Prostate gland (tissue), 2 donors: ENCODE measurements around the gene ADAP1. TPM values are rescaled to one million over a fixed set of nuclear protein-coding genes. Genes with fewer than 3 reads are reported as not detected.
"Not testable (repeated sequence)": the region's sequence is repeated elsewhere in the genome, so short reads cannot be mapped to it uniquely, and the experiment has no call there.

Experiments
- DNase-seq: peaks from one replicate; pipeline ENCODE4 v3.0.0-alpha.2; 2019; ENCODE audit warnings: low spot score
- H3K27ac ChIP-seq, 2 donors: fragments of 200-600 bp; sonication (generic); 2 replicates each; pipeline ENCODE4 v1.5.1; 2017 to 2019
- H3K27me3 ChIP-seq: fragments of 200-600 bp; sonication (generic); replicated peaks from 2 replicates; pipeline ENCODE4 v1.5.1; 2019; ENCODE audit not compliant: insufficient read depth
- H3K36me3 ChIP-seq, 2 donors: fragments of 200-600 bp; sonication (generic); 1 replicate in 1 of 2; 2 replicates in 1 of 2; pipeline versions ENCODE4 v1.5.1 to v1.8.1; 2017 to 2019
- H3K4me1 ChIP-seq: fragments of 200-600 bp; sonication (generic); replicated peaks from 2 replicates; pipeline ENCODE4 v1.5.1; 2019
- H3K4me3 ChIP-seq, 2 donors: fragments of 200-600 bp; sonication (generic); 2 replicates each; pipeline ENCODE4 v1.5.1; 2017 to 2019
- H3K9me3 ChIP-seq: fragments of 200-600 bp; sonication (generic); 2 replicates; pipeline ENCODE4 v1.5.1; 2017
- POLR2A ChIP-seq: fragments of 450-650 bp; IDR thresholded peaks from one replicate; pipeline ENCODE4 v1.6.1; 2016; ENCODE audit warnings: antibody characterized with exemption, mild to moderate bottlenecking
- POLR2AphosphoS5 ChIP-seq: sonication (generic); formaldehyde crosslinking; IDR thresholded peaks from one replicate; pipeline ENCODE4 v1.6.1; 2017; ENCODE audit warnings: antibody characterized with exemption
- WGBS: methylation state at CpG from one replicate; pipeline ENCODE4 v1.1.5; 2018; 5-methylcytosine and 5-hydroxymethylcytosine counted together
- intact Hi-C: fragments of 100-400 bp; cut with DNase I; formaldehyde crosslinking; loops from one replicate; pipeline ENCODE4 v1.14.2; 2022
- total RNA-seq, 2 donors: library from RNA; depleted of rRNA; stranded (reverse); fragments of >200 nt; gene quantifications; one replicate each; pipeline ENCODE4 v1.1.0, GENCODE V29; 2016
- TF ChIP-seq, protein P1 (sequence below), 4 experiments: fragments of 200-600 bp in 2 of 4; fragments of 450-650 bp in 2 of 4; sonication (generic) in 2 of 4; IDR thresholded peaks; 1 replicate in 3 of 4; 2 replicates in 1 of 4; pipeline ENCODE4 v1.5.1; 2016 to 2019; ENCODE audit warnings: antibody characterized with exemption in 4 of 4, mild to moderate bottlenecking in 2 of 4, moderate library complexity in 2 of 4

Gene ADAP1
- total RNA-seq, 2 donors from 2014 or later, result 5.9 to 8.3 TPM

DNA sequence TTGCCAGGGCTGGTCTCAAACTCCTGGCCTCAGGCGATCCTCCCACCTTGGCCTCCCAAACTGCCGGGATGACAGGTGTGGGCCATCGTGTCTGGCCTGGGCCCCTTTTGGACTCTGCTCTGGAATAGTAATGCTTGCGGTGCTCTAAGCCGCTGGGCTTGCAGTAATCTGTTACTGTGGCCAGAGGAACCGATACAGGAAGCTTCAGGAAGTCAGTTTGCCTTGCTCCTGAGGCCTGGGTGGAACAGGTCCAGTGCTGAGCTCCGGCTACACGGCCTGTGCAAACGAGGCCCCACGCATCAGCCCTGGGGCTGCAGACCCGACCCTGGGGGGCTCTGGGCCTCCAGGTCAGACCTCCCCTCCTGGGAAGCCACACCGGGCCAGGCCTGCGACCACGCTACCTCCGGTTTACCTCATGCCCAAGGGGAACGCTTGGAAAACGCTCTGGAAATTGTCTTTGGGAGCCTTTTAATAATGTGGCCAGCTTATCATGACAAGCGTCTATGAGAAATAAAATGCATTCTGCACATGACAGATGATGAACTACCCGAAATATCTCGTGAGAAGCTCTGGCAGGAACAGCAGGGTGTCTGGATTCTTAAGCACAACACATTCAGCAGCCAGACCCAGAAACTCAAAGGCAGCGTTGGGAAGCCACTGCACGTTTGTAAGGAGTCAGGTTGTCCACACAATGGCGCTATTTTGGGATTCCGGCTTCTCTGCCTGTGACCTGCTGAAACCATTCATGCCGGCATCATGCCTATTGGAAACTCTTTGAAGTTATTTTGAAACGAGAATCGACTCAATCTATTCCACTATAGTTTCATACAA lies 10.1 kb upstream of the ADAP1 start:
- Histone ChIP-seq H3K27ac (no peak overlapping the region), H3K4me3 (no peak overlapping the region), H3K27me3 (no peaks in the 10 kb centered on the region), H3K4me1 (no peaks in the 10 kb centered on the region), H3K9me3 (no peaks in the 10 kb centered on the region), H3K36me3 (no peaks in the 10 kb centered on the region)
- TF ChIP-seq POLR2A (no peak), POLR2AphosphoS5 (no peak)
- TF ChIP-seq, protein P1, sequence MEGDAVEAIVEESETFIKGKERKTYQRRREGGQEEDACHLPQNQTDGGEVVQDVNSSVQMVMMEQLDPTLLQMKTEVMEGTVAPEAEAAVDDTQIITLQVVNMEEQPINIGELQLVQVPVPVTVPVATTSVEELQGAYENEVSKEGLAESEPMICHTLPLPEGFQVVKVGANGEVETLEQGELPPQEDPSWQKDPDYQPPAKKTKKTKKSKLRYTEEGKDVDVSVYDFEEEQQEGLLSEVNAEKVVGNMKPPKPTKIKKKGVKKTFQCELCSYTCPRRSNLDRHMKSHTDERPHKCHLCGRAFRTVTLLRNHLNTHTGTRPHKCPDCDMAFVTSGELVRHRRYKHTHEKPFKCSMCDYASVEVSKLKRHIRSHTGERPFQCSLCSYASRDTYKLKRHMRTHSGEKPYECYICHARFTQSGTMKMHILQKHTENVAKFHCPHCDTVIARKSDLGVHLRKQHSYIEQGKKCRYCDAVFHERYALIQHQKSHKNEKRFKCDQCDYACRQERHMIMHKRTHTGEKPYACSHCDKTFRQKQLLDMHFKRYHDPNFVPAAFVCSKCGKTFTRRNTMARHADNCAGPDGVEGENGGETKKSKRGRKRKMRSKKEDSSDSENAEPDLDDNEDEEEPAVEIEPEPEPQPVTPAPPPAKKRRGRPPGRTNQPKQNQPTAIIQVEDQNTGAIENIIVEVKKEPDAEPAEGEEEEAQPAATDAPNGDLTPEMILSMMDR (IDR thresholded peaks at IDR 0.05), result no peak
- no peak for DNase-seq
- 54% methylated on average over 27 of the region's 27 CpGs for WGBS
- intact Hi-C loops, result no loop called here

DNA sequence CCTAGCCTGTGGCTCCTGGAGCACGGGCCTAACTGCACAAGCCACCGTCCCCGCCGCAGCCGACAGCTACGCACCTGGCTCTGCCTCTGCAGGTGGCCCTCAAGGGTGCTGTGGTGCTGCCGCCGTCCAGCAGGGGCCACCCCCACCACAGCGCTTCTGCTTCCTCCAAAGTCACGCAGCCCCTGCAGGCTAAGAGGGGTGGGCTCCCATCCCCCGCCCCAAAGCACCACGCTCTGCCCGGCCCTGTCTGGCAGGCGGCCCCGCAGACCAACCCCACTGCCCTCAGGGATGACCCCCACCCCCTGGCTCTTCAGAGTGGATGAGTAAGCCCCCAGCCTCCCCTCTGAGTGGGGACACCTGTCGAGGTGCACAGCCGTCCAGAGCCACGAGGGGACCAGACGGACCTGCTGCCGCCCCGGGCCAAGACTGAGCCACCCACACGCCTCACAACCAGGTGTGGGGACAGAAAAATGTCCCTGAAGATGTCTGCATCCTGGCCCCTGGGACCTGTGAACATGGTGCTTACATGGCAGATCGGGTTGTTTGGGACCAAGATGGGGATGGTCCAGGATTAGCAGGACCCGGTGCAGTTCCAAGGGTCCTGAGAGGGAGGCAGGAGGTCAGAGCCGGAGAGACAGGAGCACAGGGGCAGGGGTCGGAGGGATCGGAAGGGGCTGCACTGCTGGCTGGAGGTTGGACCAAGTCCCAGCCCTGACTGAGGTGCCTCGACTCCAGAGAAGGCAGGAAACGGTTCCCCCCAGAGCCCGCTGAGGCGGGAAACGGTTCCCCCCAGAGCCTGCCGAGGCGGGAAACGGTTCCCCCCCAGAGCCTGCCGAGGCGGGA lies 9.0 kb upstream of the ADAP1 start:
- TF ChIP-seq, protein P1 (IDR thresholded peaks at IDR 0.05), result no peak
- TF ChIP-seq POLR2A, result no peak
- TF ChIP-seq POLR2AphosphoS5, result no peak
- no peak overlapping the region for H3K4me3 ChIP-seq
- no peak overlapping the region for H3K27ac ChIP-seq
- no peaks in the 10 kb centered on the region for H3K36me3 ChIP-seq
- H3K4me1 ChIP-seq, result no peaks in the 10 kb centered on the region
- H3K27me3 ChIP-seq, result no peaks in the 10 kb centered on the region
- intact Hi-C loops, result no loop called here
- WGBS, result 49% methylated on average over 27 of the region's 37 CpGs
- DNase-seq, result no peak
- no peaks in the 10 kb centered on the region for H3K9me3 ChIP-seq

DNA sequence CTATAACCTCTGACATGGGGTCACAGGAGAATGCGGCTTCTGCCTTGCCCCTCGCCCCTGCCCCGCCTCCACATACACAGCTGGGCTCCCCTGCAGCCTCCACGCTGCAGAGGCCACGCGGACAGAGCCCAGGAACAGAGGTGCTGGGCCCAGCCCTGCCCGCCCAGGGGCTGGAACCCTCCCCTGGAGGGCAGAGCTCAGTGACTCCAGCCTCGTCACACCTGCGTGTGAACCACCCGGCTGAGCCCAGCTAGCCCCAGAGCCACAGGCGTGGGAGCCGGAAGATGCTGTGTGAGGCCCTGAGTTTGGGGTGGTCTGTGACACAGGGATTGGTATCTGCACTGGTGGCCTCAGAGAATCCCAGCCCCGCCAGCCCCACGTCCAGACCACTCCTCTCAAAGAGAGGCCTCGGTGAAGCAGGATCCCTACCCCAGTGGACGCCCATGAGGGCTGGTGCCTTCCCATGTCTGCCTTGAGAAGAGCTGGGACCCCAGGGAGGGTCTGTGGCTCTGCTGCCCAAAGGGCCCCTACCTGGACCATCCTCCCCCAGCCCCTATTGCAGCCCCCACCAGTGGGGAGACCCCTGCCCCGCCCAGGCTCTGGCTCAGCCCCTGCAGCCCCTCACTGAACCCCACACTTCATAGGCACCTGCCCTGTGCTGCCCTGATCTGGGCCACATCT lies 8.1 kb upstream of the ADAP1 start:
- no peak for DNase-seq

DNA sequence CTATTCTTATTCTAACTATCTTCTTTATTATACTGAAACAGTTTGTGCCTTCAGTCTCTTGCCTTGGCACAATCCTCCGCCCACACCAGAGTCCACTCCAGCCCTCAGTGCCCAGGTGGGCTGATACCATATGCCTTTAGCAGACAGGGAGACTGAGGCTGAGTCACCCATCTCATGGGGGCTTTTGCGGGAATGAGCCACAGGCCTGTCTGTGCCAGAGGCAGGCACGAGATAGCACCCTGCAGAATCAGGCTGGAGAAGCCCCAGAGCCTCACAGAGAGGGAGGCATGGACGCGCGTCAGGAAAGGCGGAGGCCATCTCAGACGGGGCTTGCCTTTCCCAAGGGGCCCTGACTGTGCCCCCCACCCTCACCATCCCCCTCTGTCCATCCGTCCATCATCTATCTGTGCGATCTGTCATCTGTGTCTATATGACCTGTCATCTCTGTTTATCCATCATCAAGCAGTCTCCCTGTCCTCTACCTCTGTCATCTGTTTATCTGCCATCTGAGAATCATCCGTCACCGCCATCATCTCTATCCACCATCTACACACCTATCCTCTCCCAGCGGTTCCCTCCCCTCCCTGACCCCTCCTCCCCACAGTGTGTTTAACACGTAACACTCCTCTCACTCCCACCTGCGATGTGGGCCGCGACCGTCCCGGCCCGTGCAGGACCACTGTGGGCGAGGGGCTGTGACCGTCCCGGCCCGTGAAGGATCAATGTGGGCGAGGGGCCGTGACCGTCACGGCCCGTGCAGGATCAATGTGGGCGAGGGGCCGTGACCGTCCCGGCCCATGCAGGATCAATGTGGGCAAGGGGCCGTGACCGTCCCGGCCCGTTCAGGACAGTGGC lies 7.3 kb upstream of the ADAP1 start:
- 84% methylated on average over 37 of the region's 37 CpGs for WGBS
- Histone ChIP-seq H3K27ac (no peak overlapping the region), H3K27me3 (no peaks in the 10 kb centered on the region), H3K4me1 (no peaks in the 10 kb centered on the region), H3K4me3 (no peak overlapping the region), H3K9me3 (no peaks in the 10 kb centered on the region), H3K36me3 (no peaks in the 10 kb centered on the region)
- TF ChIP-seq POLR2A (no peak), POLR2AphosphoS5 (no peak)
- TF ChIP-seq, protein P1 (IDR thresholded peaks at IDR 0.05), result no peak
- no peak for DNase-seq
- intact Hi-C loops, result no loop called here

More for the DNA sequence above, 8.1 kb upstream of the ADAP1 start:
- Histone ChIP-seq H3K27me3 (no peaks in the 10 kb centered on the region), H3K9me3 (no peaks in the 10 kb centered on the region), H3K4me3 (no peak overlapping the region), H3K27ac (no peak overlapping the region), H3K4me1 (no peaks in the 10 kb centered on the region), H3K36me3 (no peaks in the 10 kb centered on the region)
- TF ChIP-seq, protein P1 (IDR thresholded peaks at IDR 0.05), result no peak
- no peak for TF ChIP-seq POLR2A
- TF ChIP-seq POLR2AphosphoS5, result no peak
- intact Hi-C loops, result no loop called here
- 86% methylated on average over 17 of the region's 17 CpGs for WGBS

DNA sequence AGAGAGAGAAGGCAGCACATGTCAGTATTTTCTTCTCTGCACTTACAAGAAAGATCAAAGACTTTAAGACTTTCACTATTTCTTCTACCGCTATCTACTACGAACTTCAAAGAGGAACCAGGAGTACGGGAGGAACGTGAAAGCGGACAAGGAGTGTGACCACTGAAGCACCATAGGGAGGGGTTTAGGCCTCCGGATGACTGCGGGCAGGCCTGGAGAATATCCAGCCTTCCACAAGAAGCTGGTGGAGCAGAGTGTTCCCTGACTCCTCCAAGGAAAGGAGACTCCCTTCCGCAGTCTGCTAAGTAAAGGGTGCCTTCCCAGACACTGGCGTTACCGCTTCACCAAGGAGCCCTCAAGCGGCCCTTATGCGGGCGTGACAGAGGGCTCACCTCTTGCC lies 6.5 kb upstream of the ADAP1 start:
- H3K4me1 ChIP-seq, H3K27me3 ChIP-seq, H3K4me3 ChIP-seq, H3K27ac ChIP-seq, H3K36me3 ChIP-seq, intact Hi-C loops, DNase-seq, H3K9me3 ChIP-seq: not testable (repeated sequence)
- 53% methylated on average over 13 of the region's 13 CpGs for WGBS
